HG02973 (cell line): ENCODE results near the gene DNAH8.

ENCODE experiments used
- ATAC-seq: cut with Tn5 transposase; IDR thresholded peaks from one replicate; pipeline ENCODE4 v1.9.1; 2021; ENCODE audit warnings: moderate library complexity; ENCODE audit not compliant: unreplicated experiment

DNAH8 gene

GRCh38 chr6:39047434-39048327, 332.6 kb downstream of the DNAH8 start:
- no peak for ATAC-seq

DNA sequence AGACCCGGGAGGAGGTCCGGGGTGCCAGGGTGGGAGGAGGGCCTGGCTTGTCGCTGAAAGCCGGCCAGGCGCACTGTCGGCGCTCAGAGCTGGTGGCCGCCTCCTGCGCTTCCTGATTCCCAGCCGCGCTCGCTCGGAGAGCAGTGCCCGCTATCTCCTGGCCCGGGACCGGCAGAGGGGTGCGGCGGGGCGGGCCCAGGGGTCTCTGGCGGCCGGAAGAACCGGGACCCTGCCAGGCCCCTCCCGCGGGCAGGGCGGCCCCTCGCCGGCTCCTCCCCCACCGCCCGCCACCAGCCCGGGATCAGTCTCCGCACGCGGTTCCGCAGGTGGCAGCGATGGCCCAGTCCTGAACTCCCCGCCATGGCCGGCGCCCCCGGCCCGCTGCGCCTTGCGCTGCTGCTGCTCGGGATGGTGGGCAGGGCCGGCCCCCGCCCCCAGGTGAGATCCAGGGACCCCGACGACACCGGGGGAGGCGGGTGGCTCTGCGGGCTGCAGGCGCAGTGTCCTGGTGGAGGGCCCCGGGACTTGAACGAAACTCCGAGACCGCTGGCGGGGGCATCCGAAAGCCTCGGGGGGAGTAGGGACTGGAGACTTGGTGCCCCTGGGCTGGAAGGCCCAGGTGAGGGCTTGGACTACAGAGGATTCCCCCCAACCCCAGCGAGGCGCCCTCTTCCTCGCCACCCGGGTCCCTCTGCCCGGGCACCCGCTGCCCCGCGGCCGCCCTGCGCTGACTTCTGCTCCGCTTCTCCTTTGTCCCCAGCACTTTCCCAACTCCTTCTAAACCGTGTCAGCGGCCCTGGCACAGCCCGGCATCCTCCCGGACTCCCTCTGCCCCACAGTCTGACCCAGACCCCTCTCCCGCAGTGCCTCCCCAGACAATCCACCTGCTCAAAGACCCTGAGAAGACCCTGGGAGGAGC, 333.6 kb downstream of the DNAH8 start, which contains the start of gene GLP1R:
Gene GLP1R (plus strand): TSS at position 301 of the 919 bp plus-strand sequence. CDS start 60 bp downstream, at position 361.
- ATAC-seq = no peak

- ATAC-seq = no peak
Observed at GRCh38 chr6:39049575-39050283, 334.6 kb downstream of the DNAH8 start.

DNA sequence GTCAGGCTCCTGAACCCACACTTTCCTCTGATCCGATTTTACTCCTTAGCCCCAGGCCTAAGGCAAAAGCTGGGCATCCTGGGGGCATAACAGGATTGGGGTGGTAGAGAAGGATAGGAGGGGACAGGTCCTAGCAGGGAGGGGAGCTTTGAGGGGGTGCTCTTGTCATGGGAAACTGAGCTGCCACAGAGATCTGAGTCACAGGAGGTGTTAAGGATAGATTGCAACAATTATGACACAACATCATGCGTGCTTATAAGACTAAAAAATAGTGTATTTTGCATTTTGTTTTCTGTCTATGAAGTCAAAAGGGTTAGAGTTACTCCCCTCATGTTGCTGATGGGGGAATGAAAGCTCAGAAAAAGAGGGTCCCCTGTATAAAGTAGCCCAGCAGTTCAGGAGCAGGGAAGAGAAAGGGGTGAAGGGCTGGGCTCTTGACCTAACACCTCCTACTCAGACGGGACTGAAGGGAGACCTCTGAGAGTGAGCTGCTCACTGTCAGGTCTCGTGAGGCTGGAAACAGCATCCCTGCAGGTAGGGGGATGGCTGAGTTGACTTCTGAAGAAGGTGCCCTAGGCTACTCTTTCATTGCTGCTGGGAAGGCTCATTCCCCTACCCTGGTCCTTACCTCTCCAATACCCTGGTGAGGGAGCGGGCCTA, 335.5 kb downstream of the DNAH8 start:
- ATAC-seq = no peak

GRCh38 chr6:39051399-39052122, 336.4 kb downstream of the DNAH8 start:
- ATAC-seq = no peak

- ATAC-seq = no peak
Observed at GRCh38 chr6:39053016-39053624, 338.0 kb downstream of the DNAH8 start.

GRCh38 chr6:39053854-39054576, 338.9 kb downstream of the DNAH8 start:
- ATAC-seq = no peak

GRCh38 chr6:39054577-39055142, 339.5 kb downstream of the DNAH8 start:
- no peak for ATAC-seq

GRCh38 chr6:39055661-39056060, 340.6 kb downstream of the DNAH8 start:
- no peak for ATAC-seq

DNA sequence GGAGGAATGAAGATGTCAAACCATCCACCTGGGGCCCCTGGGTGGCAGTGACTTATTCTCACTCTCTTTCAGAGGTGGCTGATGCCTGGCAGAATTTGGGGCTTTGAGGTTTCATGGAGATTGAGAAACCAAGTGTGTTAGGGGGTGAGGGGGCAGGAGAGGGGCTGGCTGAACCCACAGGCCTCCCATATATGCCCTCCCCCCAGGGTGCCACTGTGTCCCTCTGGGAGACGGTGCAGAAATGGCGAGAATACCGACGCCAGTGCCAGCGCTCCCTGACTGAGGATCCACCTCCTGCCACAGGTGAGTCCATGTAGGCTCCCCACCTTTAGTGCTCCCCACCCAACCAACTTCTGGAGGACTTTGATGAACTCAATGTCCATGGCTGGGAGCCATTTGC, 341.1 kb downstream of the DNAH8 start:
- ATAC-seq = no peak

- ATAC-seq = no peak
Observed at GRCh38 chr6:39056681-39057080, 341.6 kb downstream of the DNAH8 start.

- no peak for ATAC-seq
Observed at GRCh38 chr6:39057251-39058155, 342.4 kb downstream of the DNAH8 start.

- ATAC-seq = no peak
Observed at GRCh38 chr6:39058471-39059147, 343.5 kb downstream of the DNAH8 start.

DNA sequence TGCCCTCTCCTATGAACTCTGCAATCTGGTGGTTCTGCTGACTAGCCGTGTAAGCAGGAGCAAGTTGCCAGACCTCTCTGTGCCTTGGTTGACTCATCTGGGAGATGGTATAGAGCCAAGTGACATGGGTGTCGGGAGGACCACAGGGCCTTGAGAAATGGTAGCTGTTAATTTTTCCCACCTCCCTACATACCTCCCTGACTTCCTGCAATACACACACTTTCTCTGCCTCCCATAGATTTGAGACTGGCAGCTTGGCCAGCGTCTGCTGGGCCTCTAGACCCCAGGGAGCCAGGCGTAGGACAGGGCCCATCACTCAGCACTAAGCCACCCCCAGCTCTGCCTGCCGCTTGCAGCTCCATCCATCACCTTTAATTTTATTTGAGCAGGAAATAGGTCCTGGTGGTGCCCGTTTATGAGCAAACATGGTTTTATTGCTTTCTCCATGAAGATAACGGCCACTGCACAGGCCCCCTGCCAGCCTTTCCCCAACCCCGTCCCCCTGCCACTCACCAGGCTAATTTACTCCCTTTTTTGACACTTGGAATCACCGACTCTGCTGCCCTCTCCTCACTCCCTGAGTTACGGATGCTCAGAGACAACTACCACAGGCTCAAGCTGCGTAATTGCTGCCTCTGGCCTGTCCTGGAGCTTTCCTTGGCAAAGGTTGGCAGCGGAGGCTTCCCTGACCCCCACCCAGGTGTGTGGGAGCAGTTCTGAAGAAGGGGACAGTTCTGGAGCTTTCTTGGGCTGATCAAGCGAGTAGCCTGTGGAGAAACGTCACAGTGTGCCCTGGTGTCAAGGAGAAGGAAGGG, 344.6 kb downstream of the DNAH8 start:
- no peak for ATAC-seq

- no peak for ATAC-seq
Observed at GRCh38 chr6:39060467-39061160, 345.5 kb downstream of the DNAH8 start.
